ENCODE results near the gene CKAP2L.
A peak's percentile ranks its signal among the peaks of the same experiment; 100 is the strongest.

CKAP2L gene, protein sequence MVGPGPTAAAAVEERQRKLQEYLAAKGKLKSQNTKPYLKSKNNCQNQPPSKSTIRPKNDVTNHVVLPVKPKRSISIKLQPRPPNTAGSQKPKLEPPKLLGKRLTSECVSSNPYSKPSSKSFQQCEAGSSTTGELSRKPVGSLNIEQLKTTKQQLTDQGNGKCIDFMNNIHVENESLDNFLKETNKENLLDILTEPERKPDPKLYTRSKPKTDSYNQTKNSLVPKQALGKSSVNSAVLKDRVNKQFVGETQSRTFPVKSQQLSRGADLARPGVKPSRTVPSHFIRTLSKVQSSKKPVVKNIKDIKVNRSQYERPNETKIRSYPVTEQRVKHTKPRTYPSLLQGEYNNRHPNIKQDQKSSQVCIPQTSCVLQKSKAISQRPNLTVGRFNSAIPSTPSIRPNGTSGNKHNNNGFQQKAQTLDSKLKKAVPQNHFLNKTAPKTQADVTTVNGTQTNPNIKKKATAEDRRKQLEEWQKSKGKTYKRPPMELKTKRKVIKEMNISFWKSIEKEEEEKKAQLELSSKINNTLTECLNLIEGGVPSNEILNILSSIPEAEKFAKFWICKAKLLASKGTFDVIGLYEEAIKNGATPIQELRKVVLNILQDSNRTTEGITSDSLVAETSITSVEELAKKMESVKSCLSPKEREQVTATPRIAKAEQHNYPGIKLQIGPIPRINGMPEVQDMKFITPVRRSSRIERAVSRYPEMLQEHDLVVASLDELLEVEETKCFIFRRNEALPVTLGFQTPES

DNA sequence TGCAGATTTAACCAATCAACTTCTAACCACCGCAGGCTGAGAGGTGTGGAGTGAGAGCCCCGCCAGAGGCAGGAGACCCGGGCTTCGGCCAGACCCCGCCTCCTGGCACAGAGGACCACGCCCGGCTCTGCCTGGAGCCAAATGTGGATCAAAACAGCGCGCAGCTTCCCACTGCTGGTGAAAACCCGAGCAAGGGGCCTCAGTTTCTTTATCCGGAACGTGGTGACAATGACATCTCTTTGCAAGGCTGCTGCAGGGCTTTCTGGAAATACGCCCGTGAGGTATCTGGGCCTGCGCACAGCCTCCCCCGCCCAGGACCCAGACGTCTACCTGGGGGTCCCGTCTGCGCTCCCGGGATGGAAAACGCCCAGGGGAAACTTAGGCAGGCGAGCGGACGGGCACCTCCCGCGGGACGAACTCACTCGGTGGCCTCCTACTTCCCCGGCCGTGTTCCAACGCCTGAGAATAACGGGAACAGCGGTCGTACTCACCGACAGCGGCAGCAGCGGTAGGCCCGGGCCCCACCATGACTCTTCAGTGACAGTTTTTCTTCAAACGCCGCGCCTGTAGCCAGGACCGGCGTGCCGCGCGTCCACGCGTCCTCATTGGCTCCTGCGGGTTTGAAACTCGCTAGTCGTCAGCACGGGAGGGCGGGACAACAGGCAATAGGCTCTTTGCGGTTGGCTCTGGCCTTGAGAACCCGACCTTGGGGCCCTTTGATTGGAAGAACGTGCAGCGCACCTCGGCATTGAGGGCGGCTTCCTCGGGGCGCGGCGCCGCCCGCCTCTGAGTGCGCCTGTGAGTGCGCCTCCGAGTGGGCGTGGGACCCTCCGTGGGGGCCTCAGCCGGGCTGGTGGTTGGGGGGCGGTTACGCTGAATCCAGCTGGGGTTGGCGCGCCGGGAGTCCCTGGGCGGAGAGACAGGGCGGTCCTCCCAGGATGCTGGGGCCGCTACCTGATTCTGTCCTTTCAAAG, at the start of gene CKAP2L:
TSS of gene CKAP2L (minus strand) at position 539 of the 974 bp plus-strand sequence. CDS start at position 528, 11 bp downstream.
- DNase-seq: peak; percentile 96

DNA sequence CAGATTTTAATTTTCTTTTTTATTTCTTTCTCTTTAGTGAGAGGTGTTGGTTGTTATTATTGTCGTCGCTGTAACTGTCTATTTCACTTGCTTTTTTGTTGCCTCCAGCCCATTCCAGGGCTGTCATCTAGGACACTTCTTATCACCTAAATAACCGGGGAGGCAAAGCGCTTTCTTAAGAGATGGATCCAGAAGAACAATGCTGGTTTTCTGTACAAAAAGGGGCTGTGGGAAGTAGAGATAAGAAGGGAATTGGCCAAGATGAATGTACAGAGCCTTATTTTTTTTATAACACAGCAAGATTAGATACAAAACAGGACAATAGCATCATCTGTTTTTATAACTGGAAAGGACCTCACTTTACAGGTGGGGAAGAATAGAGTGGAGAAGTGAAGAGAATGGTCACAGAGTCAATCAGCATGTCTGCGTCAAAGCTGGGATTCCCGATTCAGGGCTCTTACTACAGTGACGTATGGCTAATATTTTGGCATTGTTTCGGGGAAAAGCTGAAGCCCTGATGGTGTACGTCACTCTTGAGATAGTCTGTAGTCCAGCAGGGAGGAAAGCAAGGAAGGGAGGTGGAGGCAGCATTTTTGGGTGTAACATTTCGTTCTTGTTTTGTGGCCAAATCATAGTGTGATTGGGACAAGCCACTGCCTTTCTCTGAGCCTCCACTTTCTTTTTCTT, 49.0 kb upstream of the CKAP2L start:
- no peak for DNase-seq

DNA sequence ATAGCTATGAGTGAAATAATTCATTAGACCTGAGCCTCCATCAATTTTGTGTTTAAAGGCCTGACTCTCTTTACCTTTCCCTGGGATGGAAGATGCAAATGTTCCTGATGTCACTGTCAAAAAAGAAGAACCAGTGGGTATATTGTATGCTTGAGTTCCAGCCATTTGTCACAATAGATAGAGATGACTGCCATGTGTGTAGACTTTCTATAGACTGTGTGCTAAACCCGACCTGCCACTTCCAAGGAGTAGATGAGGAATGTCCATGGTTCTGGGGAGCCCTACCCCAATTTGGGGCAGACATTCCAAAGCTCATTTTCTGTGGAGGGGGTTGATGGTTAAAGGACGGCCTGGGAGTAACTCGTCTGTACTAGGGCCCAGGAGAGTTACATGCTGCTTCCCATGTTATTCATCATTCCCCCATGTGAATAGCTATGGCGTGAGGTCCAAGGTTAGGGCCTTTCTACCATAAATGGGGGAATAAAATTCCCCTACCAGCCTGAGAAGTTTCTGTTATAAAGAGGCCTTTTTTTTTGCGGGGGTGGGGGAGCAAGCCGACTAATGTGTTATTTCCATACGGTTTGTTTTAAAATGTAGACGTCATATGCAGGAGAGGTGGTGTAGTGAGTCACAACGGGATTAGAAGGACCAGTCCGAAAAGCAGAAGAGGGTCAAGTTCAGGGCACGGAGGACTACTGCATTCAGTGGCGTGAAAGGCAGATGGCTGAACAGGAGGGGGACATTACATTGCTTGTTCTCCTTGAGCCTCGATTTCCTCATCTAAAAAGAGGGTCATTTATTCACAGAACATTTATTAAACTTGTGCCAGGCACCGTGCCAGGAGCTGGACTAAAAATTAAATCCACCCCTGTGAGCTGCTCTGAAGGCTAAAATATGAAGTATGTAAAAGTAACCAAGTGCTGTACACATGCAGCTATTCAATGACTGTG, 48.2 kb upstream of the CKAP2L start:
- DNase-seq: no peak

DNA sequence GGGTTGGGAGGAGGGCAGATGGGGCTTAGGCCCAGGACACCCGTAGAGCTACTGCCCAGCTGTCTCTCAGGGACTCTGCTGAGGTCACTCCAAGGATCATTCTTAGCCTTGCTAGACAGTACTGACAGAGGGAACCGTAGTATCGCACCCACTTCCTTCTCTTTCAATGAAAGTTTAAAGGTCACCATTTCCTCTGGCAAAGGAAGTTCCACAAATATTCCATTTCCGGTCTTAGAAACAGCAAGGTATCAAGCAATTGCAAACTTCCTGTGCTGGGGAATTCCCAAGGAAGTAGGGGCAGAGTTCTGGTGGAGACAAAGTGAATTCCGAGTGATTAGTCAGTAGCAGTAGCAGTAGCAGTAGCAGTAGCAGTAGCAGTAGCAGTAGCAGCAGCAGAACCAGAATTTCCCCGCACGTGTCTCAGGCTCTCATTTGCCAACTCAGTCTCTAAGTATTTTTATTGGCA, 47.5 kb upstream of the CKAP2L start:
- no peak for DNase-seq

DNA sequence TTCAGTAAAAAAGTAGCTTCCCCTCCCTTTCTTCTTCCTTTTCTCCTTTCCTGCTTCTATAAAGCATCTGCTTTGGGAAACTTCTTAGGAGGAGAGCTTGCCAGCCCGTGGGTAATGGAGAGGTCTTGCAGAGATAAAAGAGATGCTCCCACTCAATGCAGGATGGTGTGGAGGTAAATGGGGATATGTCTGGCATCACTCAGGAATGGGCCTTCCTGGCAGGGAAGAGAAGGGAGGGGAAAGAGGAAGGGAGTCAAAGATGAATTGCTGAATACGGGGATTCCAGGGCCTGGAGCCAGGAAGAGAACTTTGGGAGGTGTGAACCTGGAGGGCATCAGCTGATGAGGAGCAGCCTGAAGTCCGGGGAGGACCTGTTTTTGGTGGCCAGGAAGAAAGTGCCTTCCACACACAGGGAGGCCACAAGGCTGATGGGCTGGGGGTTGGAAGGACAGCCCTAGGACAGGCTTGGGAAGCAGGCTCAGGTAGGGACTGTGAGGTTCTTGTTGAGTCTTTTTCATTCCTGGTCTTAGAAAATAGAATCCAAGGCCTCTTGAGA, 46.9 kb upstream of the CKAP2L start:
- DNase-seq: no peak

DNA sequence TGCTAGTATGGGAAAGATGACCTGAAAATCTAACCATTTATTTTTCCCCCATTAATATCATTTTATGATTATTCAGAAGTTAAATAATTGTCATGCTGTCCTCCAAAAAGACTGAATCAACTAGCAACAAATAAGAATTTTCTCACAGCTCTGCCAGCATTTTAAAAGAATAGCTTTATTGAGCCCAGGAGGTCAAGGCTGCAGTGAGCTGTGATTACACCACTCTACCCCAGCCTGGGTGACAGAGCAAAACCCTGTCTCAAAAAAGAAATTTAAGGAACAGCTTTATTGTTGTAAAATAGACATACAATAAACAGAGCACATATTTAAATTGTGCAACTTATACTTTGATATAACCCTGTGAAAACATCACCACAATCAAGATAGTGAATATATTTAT, 44.7 kb upstream of the CKAP2L start:
- DNase-seq: no peak

DNA sequence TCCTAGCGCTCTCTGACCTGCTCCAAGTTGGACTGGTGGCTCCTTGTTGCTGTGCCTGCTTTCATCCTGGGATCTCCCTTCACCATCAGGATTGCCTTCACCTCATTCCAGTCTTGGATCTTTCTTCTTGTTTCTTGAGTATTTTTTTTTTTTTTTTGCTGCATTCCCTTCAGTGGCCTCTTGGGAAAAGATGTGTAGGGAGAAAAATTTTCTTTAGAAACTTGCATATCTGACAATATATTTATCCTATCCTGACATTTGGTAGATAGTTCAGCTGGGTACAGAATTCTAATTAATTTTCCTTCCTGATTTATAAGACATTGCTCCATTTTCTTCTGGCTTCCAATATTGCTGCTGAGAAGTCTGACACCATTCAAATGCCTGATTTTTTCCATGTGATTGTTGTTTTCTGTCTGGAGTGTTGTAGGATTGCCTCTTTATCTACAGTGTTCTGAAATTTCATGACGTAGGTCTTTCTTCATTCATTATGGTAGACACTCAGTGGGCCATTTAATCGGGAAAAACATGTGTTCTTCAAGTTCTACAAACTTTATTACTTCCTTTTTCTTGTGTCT, 42.9 kb upstream of the CKAP2L start:
- DNase-seq: no peak

DNA sequence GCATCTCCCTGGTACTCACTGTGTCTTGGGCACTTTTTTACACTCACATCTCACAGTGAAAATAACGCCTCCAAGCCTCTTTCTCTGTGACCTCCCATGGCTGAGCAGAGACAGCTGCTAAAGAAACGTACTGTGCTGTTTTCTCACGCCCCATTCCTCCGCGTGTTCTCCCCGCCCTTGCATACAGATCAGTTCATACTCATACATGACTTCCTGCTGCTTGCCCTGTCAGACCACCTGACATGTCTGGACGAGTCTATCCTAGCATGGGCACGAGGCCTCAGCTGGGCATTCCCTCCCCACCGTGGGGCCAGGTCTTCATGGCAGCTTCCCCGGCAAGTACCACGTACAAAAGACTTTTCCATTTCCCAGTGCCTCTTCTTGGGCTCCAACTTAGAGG, 41.1 kb upstream of the CKAP2L start:
- DNase-seq: no peak

DNA sequence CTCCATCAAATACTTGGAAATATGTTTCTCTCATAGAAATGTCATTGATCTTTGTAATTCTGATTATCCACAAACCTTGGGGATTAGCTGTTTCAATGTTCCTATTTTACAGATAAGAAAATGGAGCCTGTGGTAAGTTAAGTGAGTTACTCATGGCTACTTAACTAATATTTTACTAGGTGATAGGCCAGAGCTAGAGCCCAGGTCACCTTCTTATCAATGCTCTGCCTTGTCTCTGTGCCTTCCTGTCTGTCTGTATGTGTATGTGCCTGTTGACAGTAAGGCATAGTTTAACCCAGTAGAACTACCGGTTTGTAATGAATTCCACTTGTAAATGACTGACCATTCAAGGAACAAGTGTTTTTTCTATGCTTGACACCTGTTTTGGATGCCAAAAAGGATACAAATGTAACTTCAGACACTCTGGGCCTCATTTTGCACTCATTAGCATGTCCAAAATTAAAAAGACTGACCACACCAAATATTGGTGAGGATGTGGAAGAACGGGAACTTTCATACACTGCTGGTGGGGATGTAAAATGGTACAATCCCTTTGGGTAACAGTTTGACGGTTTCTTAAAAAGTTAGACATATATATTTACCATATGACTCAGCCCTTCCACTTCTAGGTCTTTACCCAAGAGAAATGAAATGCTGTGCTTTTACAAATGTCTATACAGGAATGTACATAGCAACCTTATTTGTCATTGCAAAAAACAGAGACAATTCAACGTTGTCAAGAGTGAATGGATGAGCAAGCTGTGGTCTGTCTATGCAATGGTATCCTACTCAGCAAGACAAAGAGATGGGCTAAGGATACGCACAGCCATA, 39.5 kb upstream of the CKAP2L start:
- DNase-seq: no peak

DNA sequence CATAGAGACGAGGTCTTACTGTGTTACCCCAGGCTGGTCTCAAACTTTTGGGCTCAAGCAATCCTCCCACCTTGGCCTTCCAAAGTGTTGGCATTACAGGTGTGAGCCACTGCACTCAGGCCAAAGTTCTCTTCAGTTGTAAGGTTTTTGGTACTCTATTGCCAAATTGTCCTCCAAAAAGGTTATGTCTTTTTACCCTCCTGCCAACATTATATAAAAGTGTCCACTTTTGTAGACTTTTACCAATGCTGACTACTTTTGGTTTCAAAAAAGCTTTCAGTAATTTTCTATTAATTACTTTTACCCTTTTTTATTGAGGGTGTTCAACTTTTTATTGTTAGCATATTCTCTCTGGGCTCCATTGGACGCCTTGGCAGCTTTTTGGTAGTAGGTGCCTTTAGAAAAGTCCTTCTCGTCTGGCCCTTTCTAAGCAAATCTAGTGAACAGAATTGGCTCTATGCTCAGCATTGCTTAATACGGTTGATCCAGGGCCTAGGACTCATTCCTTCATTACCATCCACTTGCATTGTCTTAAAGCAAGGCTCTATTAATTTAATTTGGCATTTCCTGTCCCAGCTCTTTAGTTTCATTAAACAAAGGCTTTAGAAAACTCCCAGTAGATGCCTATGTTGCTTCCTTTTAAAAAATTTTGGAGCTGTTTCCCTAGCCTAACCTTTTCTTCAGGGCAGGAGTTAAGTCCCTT, 36.6 kb upstream of the CKAP2L start:
- no peak for DNase-seq

DNA sequence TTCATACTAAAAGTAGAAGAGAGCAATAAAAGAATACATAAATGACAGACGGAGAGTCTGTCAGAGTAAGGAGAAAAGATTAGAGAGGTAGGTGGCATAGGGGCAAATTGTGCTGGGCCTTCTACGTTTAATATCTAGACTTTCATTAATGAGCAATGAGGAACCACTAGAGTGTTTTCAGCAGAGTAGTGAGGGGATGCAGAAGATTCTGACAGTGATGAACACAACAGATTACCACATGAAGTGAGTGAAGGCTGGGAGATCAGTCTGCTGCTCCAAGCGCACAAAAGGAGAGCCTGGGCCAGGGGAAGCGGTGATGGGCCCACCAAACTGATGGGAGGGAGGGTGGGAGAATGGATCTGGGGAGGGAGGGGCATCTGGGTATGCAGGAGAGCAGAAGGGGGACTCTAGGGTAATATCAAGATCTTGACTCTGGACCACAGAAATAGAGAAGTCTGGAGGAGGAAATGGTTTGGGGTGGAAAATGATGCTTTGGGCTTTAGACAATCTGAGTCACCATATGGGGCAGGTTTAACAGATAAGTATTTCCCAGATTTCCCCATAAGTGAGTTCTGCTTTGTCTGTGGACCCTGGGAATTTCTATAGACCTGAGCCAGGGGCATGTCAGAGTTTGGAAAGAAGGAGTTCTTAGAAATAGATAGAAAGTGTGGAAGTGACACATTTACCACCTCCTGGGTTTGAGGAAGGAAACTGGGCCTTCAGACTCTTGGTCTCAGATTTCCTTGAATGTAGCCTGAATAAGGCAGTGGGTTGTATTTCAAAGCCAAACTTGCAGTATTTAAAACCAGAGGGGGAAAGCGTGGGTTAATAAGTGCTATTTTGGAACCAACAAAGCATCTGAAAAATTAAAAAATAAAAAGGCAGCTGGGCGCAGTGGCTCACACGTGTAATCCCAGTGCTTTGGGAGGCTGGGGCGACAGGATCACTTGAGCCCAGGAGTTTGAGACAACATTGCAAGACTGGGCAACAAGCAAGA, 34.9 kb upstream of the CKAP2L start:
- DNase-seq: no peak

DNA sequence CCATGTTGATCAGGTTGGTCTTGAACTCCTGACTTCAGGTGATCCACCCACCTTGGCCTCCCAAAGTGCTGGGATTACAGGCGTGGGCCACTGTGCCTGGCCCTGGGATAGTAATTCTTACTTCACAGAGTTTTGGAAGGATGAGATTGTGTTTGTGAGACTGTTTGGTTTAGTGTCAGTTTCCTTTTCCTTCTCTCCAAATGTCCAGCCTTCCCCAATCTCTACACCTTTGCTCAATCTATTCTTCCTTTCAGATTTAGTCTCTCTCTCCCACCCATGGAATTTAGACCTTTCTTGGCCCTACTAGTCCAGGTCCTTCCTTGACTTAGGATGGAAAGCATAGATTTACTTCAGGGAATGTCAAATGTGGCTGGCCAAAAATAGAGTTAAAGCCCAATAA, 32.1 kb upstream of the CKAP2L start:
- DNase-seq: no peak

DNA sequence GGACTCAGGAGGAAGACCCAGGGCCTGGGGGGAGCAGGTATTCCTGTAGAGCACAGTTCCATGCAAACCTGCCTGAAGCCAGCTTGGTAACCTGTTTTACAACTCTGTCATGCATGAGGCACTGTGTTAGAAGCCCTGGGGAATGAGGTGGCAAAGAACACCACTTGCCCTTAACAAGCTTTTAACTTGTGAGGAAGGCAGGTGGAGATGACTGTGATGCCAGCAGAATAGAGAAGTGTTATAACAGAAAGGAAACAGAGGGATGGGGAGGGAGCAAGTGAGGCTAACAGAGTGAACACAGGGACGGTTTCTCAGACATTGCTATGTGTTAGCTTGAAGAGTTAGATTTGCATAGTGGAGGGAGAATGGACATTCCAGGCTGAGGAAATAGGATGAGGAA, 31.4 kb upstream of the CKAP2L start:
- DNase-seq: no peak

DNA sequence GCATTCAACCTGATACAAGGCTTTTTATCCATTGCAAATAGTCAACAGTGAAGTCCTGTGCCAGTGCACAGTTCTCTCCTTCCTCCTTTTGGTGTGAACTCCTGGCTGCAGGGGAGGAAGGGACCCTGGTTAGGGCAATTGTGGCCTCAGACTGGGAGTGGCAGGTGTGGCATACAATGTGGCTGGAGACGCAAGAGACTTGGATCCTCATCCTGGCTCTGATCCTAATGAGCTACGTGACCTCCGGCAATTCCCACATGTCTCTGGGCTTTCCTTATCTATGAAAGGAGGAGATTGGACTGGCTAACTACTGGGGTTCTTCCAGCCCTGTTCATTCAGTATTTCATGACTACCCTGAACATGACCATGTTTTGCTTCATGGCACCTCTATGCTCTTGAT, 30.4 kb upstream of the CKAP2L start:
- DNase-seq: no peak

DNA sequence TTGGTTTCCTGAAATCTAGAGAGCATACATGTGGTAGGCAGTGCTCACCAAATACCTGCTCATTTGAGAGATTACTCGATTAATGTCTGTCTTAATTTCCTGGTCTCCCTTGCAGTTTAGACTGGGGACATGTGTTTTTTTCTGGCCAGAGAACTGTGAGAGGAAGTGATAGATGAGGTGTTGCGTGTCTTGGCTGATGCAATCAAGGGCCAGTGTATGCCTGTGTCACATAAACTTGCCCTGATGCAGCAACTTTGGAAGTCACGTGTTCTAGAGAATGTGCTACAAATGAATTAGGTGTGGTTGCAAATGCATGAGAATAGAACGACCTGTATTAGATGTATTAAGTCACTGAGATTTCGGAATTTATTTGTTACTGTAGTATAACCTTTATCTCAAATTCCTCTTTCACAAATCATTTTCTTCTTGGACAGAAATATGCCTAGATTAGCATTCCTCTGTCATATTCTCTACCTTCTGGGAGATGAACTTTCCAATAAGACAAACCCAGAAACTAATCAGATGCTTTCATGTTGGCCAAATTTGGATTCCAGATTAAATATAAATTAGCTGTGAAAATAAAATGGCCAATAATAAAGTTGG, 29.8 kb upstream of the CKAP2L start:
- no peak for DNase-seq

DNA sequence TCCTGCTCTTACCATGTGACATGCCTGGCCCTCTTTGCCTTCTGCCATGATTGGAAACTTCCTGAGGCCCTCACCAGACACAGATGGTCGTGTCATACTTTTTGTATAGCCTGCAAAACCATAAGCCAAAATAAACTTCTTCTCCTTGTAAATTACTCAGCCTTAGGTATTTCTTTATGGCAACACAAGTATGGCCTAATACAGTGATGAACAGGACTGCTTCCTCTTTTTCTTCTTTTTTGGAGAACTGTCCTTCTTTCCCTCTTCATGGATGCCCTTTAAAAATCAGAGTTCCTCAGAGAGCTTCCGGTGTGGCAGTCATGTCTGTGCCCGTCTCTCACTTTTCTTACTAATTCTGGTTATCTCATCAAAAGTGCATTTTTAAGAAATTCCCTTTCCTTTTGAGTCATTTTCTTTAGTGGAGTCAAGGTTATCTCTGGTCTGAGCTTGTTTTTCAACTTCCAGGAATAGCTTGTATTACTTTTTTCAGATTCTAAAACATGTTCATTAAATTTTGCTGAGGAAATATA, 29.1 kb upstream of the CKAP2L start:
- no peak for DNase-seq

DNA sequence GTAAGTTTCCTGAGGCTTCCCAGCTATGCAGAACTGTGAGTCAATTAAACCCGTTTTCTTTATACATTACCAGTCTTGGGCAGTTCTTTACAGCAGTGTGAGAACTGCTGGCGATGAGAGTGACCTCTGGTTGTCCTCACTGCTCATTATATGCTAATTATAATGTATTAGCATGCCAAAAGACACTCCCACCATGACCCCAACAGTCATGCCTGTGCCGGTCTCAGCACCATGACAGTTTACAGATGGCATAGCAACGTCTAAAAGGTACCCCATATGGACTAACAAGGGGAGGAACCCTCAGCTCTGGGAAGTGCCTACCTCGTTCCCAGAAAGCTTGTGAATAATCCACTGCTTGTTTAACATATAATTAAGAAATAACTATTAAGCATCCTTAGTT, 28.0 kb upstream of the CKAP2L start:
- DNase-seq: no peak

All from right forelimb (tissue), 1 donor.